ENCODE measurements around the gene RPA4.

The RPA4 gene

DNA sequence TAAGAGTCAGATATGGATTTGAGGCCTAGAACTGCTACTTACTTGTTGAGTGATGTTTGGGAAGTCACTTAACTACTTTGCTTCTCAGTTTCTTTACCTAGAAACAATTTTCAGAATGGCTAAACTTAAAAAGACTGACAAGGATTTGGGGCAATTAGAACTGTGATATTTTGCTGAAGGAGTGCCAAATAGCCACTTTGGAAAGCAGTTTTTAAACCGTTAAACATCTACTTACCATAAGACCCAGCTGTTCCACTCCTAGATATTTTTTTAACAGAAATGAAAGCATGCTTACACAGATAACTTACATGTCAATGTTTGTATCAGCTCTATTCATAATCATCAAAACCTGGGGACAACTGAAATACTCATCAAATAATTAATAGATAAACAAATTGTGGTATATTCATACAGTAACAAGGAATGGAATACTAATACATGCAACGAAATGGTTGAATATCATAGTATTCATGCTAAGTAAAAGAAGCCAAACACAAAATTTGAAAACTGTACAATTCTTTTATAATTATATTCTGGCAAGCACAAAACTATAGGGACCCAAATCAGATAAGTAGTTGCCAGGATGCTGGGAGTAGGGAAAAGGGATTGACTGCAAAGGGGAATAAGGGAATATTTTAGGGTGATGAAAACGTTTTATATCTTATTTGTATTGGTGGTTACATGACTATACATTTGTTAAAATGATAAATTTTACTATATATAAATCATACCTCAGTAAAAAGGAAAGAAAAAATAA is 24.0 kb downstream of the RPA4 start:
- H3K4me1 Mint-ChIP-seq (ENCODE audit: low read depth) = peaks cover 9% of the 10 kb centered on the region
- H3K9me3 Mint-ChIP-seq = no peaks in the 10 kb centered on the region
- no peaks in the 10 kb centered on the region for H3K36me3 Mint-ChIP-seq (ENCODE audit: low read depth)
- no peak overlapping the region for H3K4me3 Mint-ChIP-seq
- H3K27ac Mint-ChIP-seq = no peak overlapping the region
- DNase-seq = no peak
- H3K27me3 Mint-ChIP-seq = peaks cover 3% of the 10 kb centered on the region

- peak overlapping the region; percentile 22 for H3K27ac Mint-ChIP-seq
Measured at GRCh38 chrX:96909291-96909690, 25.6 kb downstream of the RPA4 start.

GRCh38 chrX:96918864-96919263 is 35.2 kb downstream of the RPA4 start:
- DNase-seq = no peak
- no peaks in the 10 kb centered on the region for H3K9me3 Mint-ChIP-seq
- H3K4me3 Mint-ChIP-seq = no peak overlapping the region
- no peaks in the 10 kb centered on the region for H3K4me1 Mint-ChIP-seq (ENCODE audit: low read depth)
- peaks cover 13% of the 10 kb centered on the region for H3K36me3 Mint-ChIP-seq (ENCODE audit: low read depth)
- H3K27ac Mint-ChIP-seq = no peak overlapping the region
- H3K27me3 Mint-ChIP-seq = peaks cover 11% of the 10 kb centered on the region

More at GRCh38 chrX:96909291-96909690, 25.6 kb downstream of the RPA4 start:
- Mint-ChIP-seq H3K4me1 (ENCODE audit: low read depth) (peaks cover 9% of the 10 kb centered on the region), H3K27me3 (no peaks in the 10 kb centered on the region), H3K9me3 (no peaks in the 10 kb centered on the region), H3K4me3 (no peak overlapping the region), H3K36me3 (ENCODE audit: low read depth) (no peaks in the 10 kb centered on the region)
- DNase-seq = no peak

GRCh38 chrX:96919672-96920071 is 36.0 kb downstream of the RPA4 start:
- DNase-seq = no peak
- no peaks in the 10 kb centered on the region for H3K4me1 Mint-ChIP-seq (ENCODE audit: low read depth)
- no peak overlapping the region for H3K27ac Mint-ChIP-seq
- peaks cover 13% of the 10 kb centered on the region for H3K36me3 Mint-ChIP-seq (ENCODE audit: low read depth)
- peaks cover 11% of the 10 kb centered on the region for H3K27me3 Mint-ChIP-seq
- no peak overlapping the region for H3K4me3 Mint-ChIP-seq
- no peaks in the 10 kb centered on the region for H3K9me3 Mint-ChIP-seq

- H3K4me1 Mint-ChIP-seq (ENCODE audit: low read depth) = no peaks in the 10 kb centered on the region
- no peak overlapping the region for H3K4me3 Mint-ChIP-seq
- H3K9me3 Mint-ChIP-seq = no peaks in the 10 kb centered on the region
- H3K36me3 Mint-ChIP-seq (ENCODE audit: low read depth) = peaks cover 3% of the 10 kb centered on the region
- H3K27ac Mint-ChIP-seq = no peak overlapping the region
- peaks cover 11% of the 10 kb centered on the region for H3K27me3 Mint-ChIP-seq
- no peak for DNase-seq
Measured at GRCh38 chrX:96924581-96924980, 40.9 kb downstream of the RPA4 start.

DNA sequence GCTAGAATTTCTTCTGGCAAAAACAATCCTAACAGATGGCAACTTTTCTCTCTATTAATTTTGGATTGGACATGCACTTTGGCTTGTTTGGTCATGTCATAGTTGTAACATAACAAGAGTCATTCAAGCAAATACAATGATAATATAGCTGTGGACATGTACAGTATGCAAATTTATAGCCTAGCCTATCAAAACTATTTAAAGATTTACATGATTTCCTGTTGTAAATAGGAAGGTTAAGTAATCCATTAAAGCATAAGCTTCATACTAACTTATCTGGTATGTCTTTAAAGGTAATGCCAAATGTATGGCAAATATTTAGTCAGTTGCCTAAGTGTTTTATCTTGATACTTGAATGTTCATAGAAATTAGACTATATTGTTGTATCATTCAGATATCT is 45.3 kb downstream of the RPA4 start:
- H3K4me3 Mint-ChIP-seq = no peak overlapping the region
- no peak for DNase-seq
- no peaks in the 10 kb centered on the region for H3K9me3 Mint-ChIP-seq
- no peaks in the 10 kb centered on the region for H3K27me3 Mint-ChIP-seq
- no peak overlapping the region for H3K27ac Mint-ChIP-seq
- H3K4me1 Mint-ChIP-seq (ENCODE audit: low read depth) = no peaks in the 10 kb centered on the region
- H3K36me3 Mint-ChIP-seq (ENCODE audit: low read depth) = no peaks in the 10 kb centered on the region

Measured in activated T-cell treated with anti-CD3 and anti-CD28 coated beads, Interleukin-2, amount 50 U/mL, for 24 hours (primary cell).